H1 (cell line): ENCODE results near the gene SLC30A2. TPM values are rescaled to one million over a fixed set of nuclear protein-coding genes. Genes with fewer than 3 reads are reported as not detected.

Experiments used
- CTCF ChIA-PET: fragments of 300-600 bp; sonication (Branson Sonifier 250); formaldehyde crosslinking; loops from one replicate; lab custom pipeline; 2021; ENCODE audit not compliant: partially characterized antibody; lab: Charles Lee
- POLR2A ChIA-PET: fragments of 300-600 bp; sonication (Branson Sonifier 250); formaldehyde crosslinking; loops from one replicate; lab custom pipeline; 2021; ENCODE audit warnings: inconsistent platforms; ENCODE audit not compliant: partially characterized antibody; lab: Charles Lee
- DNase-seq, 2 experiments: peaks; one replicate each; pipeline versions ENCODE4 v3.0.0 to v3.0.0-alpha.2; 2010 to 2022; ENCODE audit warnings: low spot score in 2 of 2, low read depth in 1 of 2, mixed read lengths in 1 of 2
- FAIRE-seq: peaks from 2 replicates; lab custom pipeline; 2011; peaks lifted over from hg19 to GRCh38; lab: Jason Lieb, UNC
- H2AFZ ChIP-seq: 2 replicates; pipeline ENCODE4 v1.8.1; 2012; ENCODE audit warnings: low read length, inconsistent platforms
- H2AK5ac ChIP-seq: 2 replicates; pipeline ENCODE4 v1.6.1; 2013; ENCODE audit warnings: low read depth, low read length
- H2BK120ac ChIP-seq: replicated peaks from 2 replicates; pipeline ENCODE3; 2013; ENCODE audit warnings: low read depth, low read length, inconsistent platforms
- H2BK12ac ChIP-seq: 2 replicates; pipeline ENCODE4 v1.6.1; 2013; ENCODE audit warnings: low read depth, low read length
- H2BK15ac ChIP-seq: 2 replicates; pipeline ENCODE4 v1.6.1; 2013; ENCODE audit warnings: low read length
- H2BK20ac ChIP-seq: 2 replicates; pipeline ENCODE4 v1.6.1; 2013; ENCODE audit warnings: low read length
- H2BK5ac ChIP-seq: 2 replicates; pipeline ENCODE4 v1.6.1; 2013; ENCODE audit warnings: low read depth, low read length
- H3K14ac ChIP-seq: 2 replicates; pipeline ENCODE4 v1.6.1; 2013; ENCODE audit warnings: inconsistent platforms; ENCODE audit not compliant: insufficient read length
- H3K18ac ChIP-seq: 2 replicates; pipeline ENCODE4 v1.6.1; 2013; ENCODE audit warnings: low read length; ENCODE audit errors: extremely low read depth
- H3K23ac ChIP-seq: 2 replicates; pipeline ENCODE4 v1.6.1; 2013; ENCODE audit warnings: inconsistent platforms; ENCODE audit not compliant: insufficient read length
- H3K23me2 ChIP-seq: 2 replicates; pipeline ENCODE4 v1.6.1; 2013; ENCODE audit warnings: low read depth, low read length
- H3K27ac ChIP-seq: 2 replicates; pipeline ENCODE4 v1.6.1; 2011; ENCODE audit warnings: low read depth, low read length, inconsistent platforms
- H3K27me3 ChIP-seq, 4 experiments: replicated peaks in 1 of 4; 1 replicate in 1 of 4; 2 replicates in 3 of 4; pipeline versions ENCODE4 v1.6.1 to v1.8.1; 2011 to 2013; ENCODE audit warnings: low read length in 3 of 4, mild to moderate bottlenecking in 3 of 4, inconsistent platforms in 2 of 4, mixed read lengths in 2 of 4, moderate library complexity in 1 of 4; ENCODE audit not compliant: control insufficient read depth in 3 of 4, insufficient read depth in 3 of 4; ENCODE audit errors: extremely low read depth in 1 of 4
- H3K36me3 ChIP-seq, 4 experiments: 2 replicates each; pipeline versions ENCODE4 v1.6.1 to v1.8.1; 2011 to 2013; ENCODE audit warnings: mild to moderate bottlenecking in 4 of 4, low read length in 3 of 4, moderate library complexity in 2 of 4, control low read depth in 1 of 4, inconsistent platforms in 1 of 4; ENCODE audit not compliant: insufficient read depth in 4 of 4, control insufficient read depth in 2 of 4
- H3K4ac ChIP-seq: replicated peaks from 2 replicates; pipeline ENCODE3; 2013; ENCODE audit warnings: low read length, low read depth, mixed read lengths, inconsistent platforms; ENCODE audit not compliant: insufficient read length
- H3K4me1 ChIP-seq, 4 experiments: replicated peaks in 1 of 4; 1 replicate in 1 of 4; 2 replicates in 3 of 4; pipeline versions ENCODE4 v1.6.1 to v1.8.1; 2011 to 2013; ENCODE audit warnings: low read length in 3 of 4, inconsistent platforms in 2 of 4, mixed read lengths in 1 of 4; ENCODE audit not compliant: insufficient read depth in 4 of 4, control insufficient read depth in 3 of 4
- H3K4me2 ChIP-seq, 2 experiments: 2 replicates each; pipeline versions ENCODE4 v1.6.1 to v1.8.1; 2011 to 2013; ENCODE audit warnings: low read depth in 2 of 2, low read length in 2 of 2, control low read depth in 1 of 2, inconsistent platforms in 1 of 2, mild to moderate bottlenecking in 1 of 2; ENCODE audit not compliant: insufficient read depth in 1 of 2
- H3K4me3 ChIP-seq, 4 experiments: fragments of 200-600, 300-600 bp in 1 of 4; sonication (generic), shearing (Covaris generic), sonication (Bioruptor Twin) in 1 of 4; 2 replicates each; pipeline versions ENCODE4 v1.5.1 to v1.8.1; 2011 to 2016; ENCODE audit warnings: low read length in 4 of 4, low read depth in 3 of 4, control low read depth in 2 of 4, inconsistent platforms in 2 of 4, mild to moderate bottlenecking in 2 of 4, mixed read lengths in 1 of 4, moderate library complexity in 1 of 4; ENCODE audit not compliant: insufficient read depth in 2 of 4; ENCODE audit errors: extremely low read depth in 1 of 4
- H3K56ac ChIP-seq: replicated peaks from 2 replicates; pipeline ENCODE3; 2013; ENCODE audit warnings: low read depth, mild to moderate bottlenecking, mixed read lengths, low read length, inconsistent platforms; ENCODE audit not compliant: insufficient read length
- H3K79me1 ChIP-seq: 2 replicates; pipeline ENCODE4 v1.6.1; 2013; ENCODE audit warnings: low read depth, low read length, control low read depth
- H3K79me2 ChIP-seq, 2 experiments: 2 replicates each; pipeline versions ENCODE4 v1.6.1 to v1.8.1; 2012 to 2013; ENCODE audit warnings: low read length in 2 of 2, mild to moderate bottlenecking in 2 of 2, inconsistent platforms in 1 of 2; ENCODE audit not compliant: insufficient read depth in 2 of 2, control insufficient read depth in 1 of 2
- H3K9ac ChIP-seq, 4 experiments: replicated peaks in 1 of 4; 1 replicate in 1 of 4; 2 replicates in 3 of 4; pipeline versions ENCODE4 v1.6.1 to v1.8.1; 2011 to 2013; ENCODE audit warnings: low read depth in 3 of 4, low read length in 3 of 4, control low read depth in 2 of 4, mild to moderate bottlenecking in 2 of 4, moderate library complexity in 2 of 4, inconsistent platforms in 1 of 4; ENCODE audit errors: extremely low read depth in 1 of 4
- H3K9me3 ChIP-seq, 2 experiments: 2 replicates each; pipeline versions ENCODE4 v1.6.1 to v1.8.1; 2012 to 2013; ENCODE audit warnings: mild to moderate bottlenecking in 2 of 2, moderate library complexity in 2 of 2, control low read depth in 1 of 2, inconsistent platforms in 1 of 2, low read depth in 1 of 2, low read length in 1 of 2, mixed read lengths in 1 of 2; ENCODE audit not compliant: insufficient read depth in 2 of 2
- H4K20me1 ChIP-seq, 2 experiments: replicated peaks in 1 of 2; 2 replicates each; pipeline versions ENCODE3 to v1.8.1; 2011 to 2013; ENCODE audit warnings: inconsistent platforms in 2 of 2, low read length in 2 of 2, mild to moderate bottlenecking in 1 of 2; ENCODE audit not compliant: insufficient read depth in 2 of 2, control insufficient read depth in 1 of 2
- H4K5ac ChIP-seq: 2 replicates; pipeline ENCODE4 v1.6.1; 2013; ENCODE audit warnings: low read length, low read depth, mixed read lengths, inconsistent platforms; ENCODE audit not compliant: insufficient read length
- H4K8ac ChIP-seq: 2 replicates; pipeline ENCODE4 v1.8.0; 2013; ENCODE audit warnings: mild to moderate bottlenecking, moderate library complexity, low read length, inconsistent platforms; ENCODE audit not compliant: insufficient read depth; ENCODE audit errors: extremely low read depth
- H4K91ac ChIP-seq: replicated peaks from 2 replicates; pipeline ENCODE3; 2013; ENCODE audit warnings: low read length, mixed read lengths, inconsistent platforms; ENCODE audit not compliant: insufficient read length
- CEBPB ChIP-seq: IDR thresholded peaks from 2 replicates; pipeline ENCODE4 v1.6.1; 2012; ENCODE audit warnings: low read depth, low read length
- CHD1 ChIP-seq: IDR thresholded peaks from 2 replicates; pipeline ENCODE4 v1.6.1; 2012; ENCODE audit warnings: low read depth, low read length, improper control_type of control experiment
- EGR1 ChIP-seq: IDR thresholded peaks from 2 replicates; pipeline ENCODE4 v1.6.1; 2011; ENCODE audit warnings: low read depth, low read length, borderline replicate concordance
- HDAC6 ChIP-seq: IDR thresholded peaks from one replicate; pipeline ENCODE4 v1.7.1; 2012; ENCODE audit warnings: low read depth, mild to moderate bottlenecking, inconsistent platforms, low read length, moderate library complexity
- JUN ChIP-seq: IDR thresholded peaks from 2 replicates; pipeline ENCODE4 v1.6.1; 2011; ENCODE audit warnings: low read depth, mild to moderate bottlenecking, improper control_type of control experiment, low read length
- KDM1A ChIP-seq: fragments of 200-600, 300-600 bp; sonication (generic); IDR thresholded peaks from 2 replicates; pipeline ENCODE4 v1.7.1; 2016; ENCODE audit warnings: mild to moderate bottlenecking, low read length, borderline replicate concordance
- MAFK ChIP-seq: IDR thresholded peaks from 2 replicates; pipeline ENCODE4 v1.6.1; 2012; ENCODE audit warnings: low read depth, mild to moderate bottlenecking, improper control_type of control experiment, low read length
- RAD21 ChIP-seq, 2 experiments: IDR thresholded peaks in 1 of 2; conservative IDR thresholded peaks in 1 of 2; 2 replicates each; pipeline ENCODE4 v1.6.1; 2011; ENCODE audit warnings: low read depth in 2 of 2, low read length in 2 of 2, improper control_type of control experiment in 1 of 2, inconsistent platforms in 1 of 2, mild to moderate bottlenecking in 1 of 2, moderate library complexity in 1 of 2
- SAP30 ChIP-seq: fragments of 300-600 bp; sonication (generic); IDR thresholded peaks from 2 replicates; pipeline ENCODE4 v1.7.1; 2012; ENCODE audit warnings: low read length, moderate library complexity, mild to moderate bottlenecking, inconsistent platforms; ENCODE audit not compliant: insufficient read depth, insufficient replicate concordance
- SP1 ChIP-seq: IDR thresholded peaks from 2 replicates; pipeline ENCODE4 v1.6.1; 2011; ENCODE audit warnings: low read depth, low read length
- TAF7 ChIP-seq: optimal IDR thresholded peaks from 2 replicates; pipeline ENCODE3; 2011; ENCODE audit warnings: low read depth, mild to moderate bottlenecking, inconsistent platforms, low read length, moderate library complexity, borderline replicate concordance
- WGBS, 2 experiments: shearing (Covaris generic) in 1 of 2; methylation state at CpG; one replicate each; pipeline versions ENCODE4 v1.1.6 to v1.1.7; 2013 to 2015; ENCODE audit warnings: low lambda C conversion rate in 2 of 2, mixed read lengths in 2 of 2, inconsistent platforms in 1 of 2, low coverage in 1 of 2, missing lambda C conversion rate in 1 of 2; ENCODE audit not compliant: insufficient replicate concordance in 2 of 2, insufficient coverage in 1 of 2, insufficient read length in 1 of 2; ENCODE audit errors: extremely low coverage in 1 of 2, missing lambda C conversion rate in 1 of 2; 5-methylcytosine and 5-hydroxymethylcytosine counted together
- polyA plus RNA-seq, 7 experiments: library from polyadenylated mRNA; depleted of rRNA in 3 of 7; stranded (reverse) in 5 of 7; unstranded in 2 of 7; fragments of >200 nt in 5 of 7; fragments of 200-250 nt in 2 of 7; gene quantifications; 1 replicate in 5 of 7; 2 replicates in 1 of 7; 4 replicates in 1 of 7; pipeline versions ENCODE4 v1.2.1 to v1.2.3, GENCODE V29; 2011 to 2013; ENCODE audit warnings: missing spikeins in 2 of 7, mixed read lengths in 2 of 7
- total RNA-seq: library from RNA; stranded (reverse); fragmentation: NEBNext Ultra II Directional; extraction: Animal tissue kit (Norgen Biotek cat#: 25700); gene quantifications from 2 replicates; pipeline ENCODE4 v1.2.1, GENCODE V29; 2021

Gene SLC30A2
- total and polyA plus RNA-seq, 2 of the 8 experiments (the other 6 are each of a cell fraction or from before 2014, with no cell fraction given) = 0.19 to 0.76 TPM

GRCh38 chr1:26059906-26060305 lies 14.0 kb upstream of the SLC30A2 start:
- Histone ChIP-seq H4K20me1 (no peaks in the 10 kb centered on the region), H3K56ac (no peak overlapping the region), H3K36me3 (no peaks in the 10 kb centered on the region), H2BK20ac (no peak overlapping the region), H3K14ac (no peak overlapping the region), H3K9ac (no peak overlapping the region), H3K23ac (no peak overlapping the region), H3K23me2 (no peaks in the 10 kb centered on the region), H2AFZ (no peak overlapping the region), H3K4me1 (no peaks in the 10 kb centered on the region), H3K27ac (no peak overlapping the region), H3K9me3 (no peaks in the 10 kb centered on the region), H2AK5ac (no peak overlapping the region), H3K27me3 (peaks cover 0 to 2% (median 0%) of the 10 kb centered on the region in 4 experiments; a peak in 2 of 7 replicates), H4K8ac (no peak overlapping the region), H3K4me3 (no peak overlapping the region), H3K18ac (no peak overlapping the region), H3K4ac (no peak overlapping the region), H3K79me1 (no peaks in the 10 kb centered on the region), H3K79me2 (no peaks in the 10 kb centered on the region), H4K5ac (no peak overlapping the region), H2BK12ac (no peak overlapping the region), H2BK5ac (no peak overlapping the region), H2BK15ac (no peak overlapping the region), H4K91ac (no peak overlapping the region), H3K4me2 (no peak overlapping the region), H2BK120ac (no peak overlapping the region)
- FAIRE-seq = no peak
- no peak for DNase-seq
- CTCF ChIA-PET = interaction anchor here (0.7 to 2.4 kb wide), 9 partner anchors 8 to 85 kb away, joined by 3 to 11 read pairs (median 4); no protein-coding TSS in a partner anchor
- POLR2A ChIA-PET = no interaction called here
- TF ChIP-seq SAP30 (no peak), KDM1A (no peak), EGR1 (no peak), CHD1 (no peak), JUN (no peak), MAFK (no peak), HDAC6 (no peak), CEBPB (no peak), TAF7 (no peak), SP1 (no peak), RAD21 (IDR thresholded peaks at IDR 0.05 in 1 of 2, conservative IDR thresholded peaks at IDR 0.05 in 1 of 2; ENCODE audit: low read depth in 2 of 2, low read length in 2 of 2) (no peak)
- 91% methylated on average over 7 of the region's 7 CpGs; no CpG with 5 or more reads in 1 of the 2 experiments for WGBS, 2 experiments
